Stomach (tissue), 4 donors: ENCODE results near the gene MAPRE3.

Source experiments
- POLR2A ChIP-seq, 4 donors: fragments of 450-650 bp; IDR thresholded peaks; one replicate each; pipeline ENCODE4 v1.6.1; 2016; ENCODE audit warnings: antibody characterized with exemption in 4 of 4, control low read depth in 2 of 4, mild to moderate bottlenecking in 1 of 4, moderate library complexity in 1 of 4
- TF ChIP-seq, protein P1 (sequence below), 7 experiments: fragments of 450-650 bp in 4 of 7; fragments of 200-600 bp in 3 of 7; sonication (generic) in 3 of 7; IDR thresholded peaks; one replicate each; pipeline ENCODE4 v1.5.1; 2016 to 2019; ENCODE audit warnings: antibody characterized with exemption in 7 of 7, control low read depth in 2 of 7, mild to moderate bottlenecking in 1 of 7

DNA sequence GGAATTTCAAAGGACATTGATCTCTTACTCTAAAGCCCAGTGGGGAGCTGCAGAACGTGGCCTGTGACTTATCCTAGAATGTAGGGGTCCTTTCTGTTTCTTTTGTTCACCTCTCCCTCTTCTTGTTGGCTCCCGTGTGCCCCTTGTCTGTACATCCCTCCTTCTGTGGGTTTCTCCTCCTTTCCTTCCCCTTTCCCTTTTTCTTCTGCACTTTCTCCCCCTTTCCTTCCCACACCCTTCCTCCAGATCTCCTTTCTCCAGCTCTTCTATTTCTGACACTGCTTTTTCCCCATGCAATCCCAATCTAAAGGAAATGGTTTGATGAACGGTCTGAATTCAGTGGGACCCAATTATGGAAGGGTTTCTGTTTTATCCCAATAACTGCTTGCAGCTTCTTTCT is 35.5 kb upstream of the MAPRE3 start:
- TF ChIP-seq, protein P1, sequence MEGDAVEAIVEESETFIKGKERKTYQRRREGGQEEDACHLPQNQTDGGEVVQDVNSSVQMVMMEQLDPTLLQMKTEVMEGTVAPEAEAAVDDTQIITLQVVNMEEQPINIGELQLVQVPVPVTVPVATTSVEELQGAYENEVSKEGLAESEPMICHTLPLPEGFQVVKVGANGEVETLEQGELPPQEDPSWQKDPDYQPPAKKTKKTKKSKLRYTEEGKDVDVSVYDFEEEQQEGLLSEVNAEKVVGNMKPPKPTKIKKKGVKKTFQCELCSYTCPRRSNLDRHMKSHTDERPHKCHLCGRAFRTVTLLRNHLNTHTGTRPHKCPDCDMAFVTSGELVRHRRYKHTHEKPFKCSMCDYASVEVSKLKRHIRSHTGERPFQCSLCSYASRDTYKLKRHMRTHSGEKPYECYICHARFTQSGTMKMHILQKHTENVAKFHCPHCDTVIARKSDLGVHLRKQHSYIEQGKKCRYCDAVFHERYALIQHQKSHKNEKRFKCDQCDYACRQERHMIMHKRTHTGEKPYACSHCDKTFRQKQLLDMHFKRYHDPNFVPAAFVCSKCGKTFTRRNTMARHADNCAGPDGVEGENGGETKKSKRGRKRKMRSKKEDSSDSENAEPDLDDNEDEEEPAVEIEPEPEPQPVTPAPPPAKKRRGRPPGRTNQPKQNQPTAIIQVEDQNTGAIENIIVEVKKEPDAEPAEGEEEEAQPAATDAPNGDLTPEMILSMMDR (IDR thresholded peaks at IDR 0.05) = no peak
- no peak for TF ChIP-seq POLR2A (IDR thresholded peaks at IDR 0.05)
